Measurements from ENCODE around the gene HIC2.
"Not testable (repeated sequence)": the region's sequence is repeated elsewhere in the genome, so short reads cannot be mapped to it uniquely, and the experiment has no call there.

HIC2 gene

GRCh38 chr22:21493789-21494782, 76.9 kb downstream of the HIC2 start:
- DNase-seq (ENCODE audit: low read depth) = not testable (repeated sequence)

GRCh38 chr22:21497984-21498383, 80.8 kb downstream of the HIC2 start:
- not testable (repeated sequence) for DNase-seq (ENCODE audit: low read depth)

GRCh38 chr22:21498489-21498888, 81.3 kb downstream of the HIC2 start:
- not testable (repeated sequence) for DNase-seq (ENCODE audit: low read depth)

- DNase-seq (ENCODE audit: low read depth) = not testable (repeated sequence)
Observed at GRCh38 chr22:21499623-21500506, 82.7 kb downstream of the HIC2 start.

Data from activated T-helper 9 cell treated with anti-CD3 and anti-CD28 coated beads, Interleukin-2, amount 50 U/mL, for 16 hours (primary cell).